GM13977 (cell line): ENCODE data around the gene ATP10A.

Experiments used
- DNase-seq: peaks from one replicate; pipeline ENCODE4 v3.0.0; 2012; ENCODE audit warnings: low spot score
- in situ Hi-C: fragments of 300-500 bp; cut with MboI; formaldehyde crosslinking; loops from one replicate; pipeline ENCODE4 v1.12.0; 2022; ENCODE audit warnings: low sequenced_read_pairs, low pct_unique_long_range_greater_than_20kb, mixed read lengths, inconsistent platforms; ENCODE audit not compliant: unreplicated experiment
- TF ChIP-seq, protein P1 (sequence below): IDR thresholded peaks from 2 replicates; pipeline ENCODE4 v1.5.1; 2012; ENCODE audit warnings: mild to moderate bottlenecking, control low read depth; ENCODE audit not compliant: insufficient read depth; ENCODE audit errors: extremely low read depth, missing control alignments

Gene ATP10A

GRCh38 chr15:25894371-25894902 is 31.3 kb upstream of the ATP10A start:
- TF ChIP-seq, protein P1, sequence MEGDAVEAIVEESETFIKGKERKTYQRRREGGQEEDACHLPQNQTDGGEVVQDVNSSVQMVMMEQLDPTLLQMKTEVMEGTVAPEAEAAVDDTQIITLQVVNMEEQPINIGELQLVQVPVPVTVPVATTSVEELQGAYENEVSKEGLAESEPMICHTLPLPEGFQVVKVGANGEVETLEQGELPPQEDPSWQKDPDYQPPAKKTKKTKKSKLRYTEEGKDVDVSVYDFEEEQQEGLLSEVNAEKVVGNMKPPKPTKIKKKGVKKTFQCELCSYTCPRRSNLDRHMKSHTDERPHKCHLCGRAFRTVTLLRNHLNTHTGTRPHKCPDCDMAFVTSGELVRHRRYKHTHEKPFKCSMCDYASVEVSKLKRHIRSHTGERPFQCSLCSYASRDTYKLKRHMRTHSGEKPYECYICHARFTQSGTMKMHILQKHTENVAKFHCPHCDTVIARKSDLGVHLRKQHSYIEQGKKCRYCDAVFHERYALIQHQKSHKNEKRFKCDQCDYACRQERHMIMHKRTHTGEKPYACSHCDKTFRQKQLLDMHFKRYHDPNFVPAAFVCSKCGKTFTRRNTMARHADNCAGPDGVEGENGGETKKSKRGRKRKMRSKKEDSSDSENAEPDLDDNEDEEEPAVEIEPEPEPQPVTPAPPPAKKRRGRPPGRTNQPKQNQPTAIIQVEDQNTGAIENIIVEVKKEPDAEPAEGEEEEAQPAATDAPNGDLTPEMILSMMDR: no peak
- in situ Hi-C loops: no loop called here

DNA sequence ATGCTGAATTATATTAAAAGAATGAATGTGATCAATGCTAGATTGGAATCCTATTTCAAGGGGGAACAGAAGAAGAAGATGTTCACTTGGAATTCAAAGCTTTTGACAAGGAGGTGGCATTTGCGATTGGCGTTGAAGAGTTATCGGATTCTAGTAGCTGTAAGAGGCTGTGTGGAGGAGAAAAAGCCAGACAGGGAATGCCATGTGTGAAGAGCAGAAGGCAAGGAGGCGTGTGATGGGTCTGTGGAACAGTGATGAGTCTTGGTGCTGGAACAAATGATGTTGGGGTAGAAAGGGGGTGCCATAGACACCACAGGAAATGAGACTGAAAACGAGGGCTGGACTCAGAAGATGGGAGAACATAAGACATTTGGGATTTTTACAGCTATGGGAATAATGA is 30.5 kb upstream of the ATP10A start:
- TF ChIP-seq, protein P1: no peak
- in situ Hi-C loops: no loop called here

More at GRCh38 chr15:25894371-25894902, 31.3 kb upstream of the ATP10A start:
- no peak for DNase-seq

GRCh38 chr15:25892126-25892525 is 29.0 kb upstream of the ATP10A start:
- in situ Hi-C loops: no loop called here
- DNase-seq: no peak
- TF ChIP-seq, protein P1: no peak

More for the DNA sequence above, 30.5 kb upstream of the ATP10A start:
- DNase-seq: no peak

DNA sequence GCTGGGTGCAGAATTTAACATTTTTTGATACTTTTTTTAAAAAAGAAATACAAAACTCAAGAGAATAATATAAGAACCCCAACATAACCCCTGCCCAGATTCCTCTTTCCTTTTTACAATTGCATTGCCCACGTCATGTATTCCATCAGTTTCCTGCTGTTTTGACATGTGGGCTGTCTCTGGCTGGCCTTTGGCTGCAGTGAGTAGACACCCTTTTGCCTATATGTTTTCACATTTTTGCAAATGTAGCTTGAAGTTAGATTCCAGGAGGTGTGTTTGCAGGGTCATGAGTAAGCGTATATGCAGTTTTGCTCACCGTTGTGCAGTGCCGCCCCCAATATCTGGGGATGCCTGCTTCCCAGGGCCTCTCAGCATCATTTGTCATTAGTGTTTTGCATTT is 28.0 kb upstream of the ATP10A start:
- DNase-seq: no peak
- TF ChIP-seq, protein P1: no peak
- in situ Hi-C loops: no loop called here

- TF ChIP-seq, protein P1: no peak
- in situ Hi-C loops: no loop called here
Observed at GRCh38 chr15:25890529-25890928, 27.4 kb upstream of the ATP10A start.

GRCh38 chr15:25887870-25888269 is 24.7 kb upstream of the ATP10A start:
- TF ChIP-seq, protein P1: no peak
- in situ Hi-C loops: no loop called here
- DNase-seq: no peak

More at GRCh38 chr15:25890529-25890928, 27.4 kb upstream of the ATP10A start:
- DNase-seq: no peak
